H9 (cell line): ENCODE results near the gene DHX35. TPM values are rescaled to one million over a fixed set of nuclear protein-coding genes. Genes with fewer than 3 reads are reported as not detected.

Experiments used
- DNase-seq: peaks from one replicate; pipeline ENCODE4 v3.0.0-alpha.2; 2017
- H2AFZ ChIP-seq: one replicate; pipeline ENCODE4 v1.6.1; 2013; ENCODE audit warnings: mild to moderate bottlenecking, low read length, control low read depth, moderate library complexity
- H2AK5ac ChIP-seq: 2 replicates; pipeline ENCODE4 v1.6.1; 2013; ENCODE audit warnings: low read length, control low read depth, mixed read lengths; ENCODE audit not compliant: insufficient read length
- H2BK120ac ChIP-seq: one replicate; pipeline ENCODE4 v1.6.1; 2013; ENCODE audit warnings: low read depth, mild to moderate bottlenecking, low read length, control low read depth, inconsistent platforms; ENCODE audit not compliant: poor library complexity, severe bottlenecking
- H2BK12ac ChIP-seq: 2 replicates; pipeline ENCODE4 v1.6.1; 2013; ENCODE audit warnings: low read length, control low read depth, mixed read lengths, low read depth; ENCODE audit not compliant: insufficient read length
- H2BK15ac ChIP-seq: 2 replicates; pipeline ENCODE4 v1.6.1; 2013; ENCODE audit warnings: low read depth, low read length, control low read depth
- H2BK20ac ChIP-seq: one replicate; pipeline ENCODE4 v1.6.1; 2013; ENCODE audit warnings: low read depth, mild to moderate bottlenecking, low read length, control low read depth, inconsistent platforms; ENCODE audit not compliant: poor library complexity, severe bottlenecking
- H2BK5ac ChIP-seq: 2 replicates; pipeline ENCODE4 v1.6.1; 2013; ENCODE audit warnings: low read length, control low read depth, mixed read lengths; ENCODE audit not compliant: insufficient read length
- H3K14ac ChIP-seq: 2 replicates; pipeline ENCODE4 v1.6.1; 2013; ENCODE audit warnings: low read length, control low read depth; ENCODE audit not compliant: insufficient read depth
- H3K18ac ChIP-seq: 2 replicates; pipeline ENCODE4 v1.6.1; 2013; ENCODE audit warnings: low read depth, mild to moderate bottlenecking, mixed read lengths, low read length, control low read depth; ENCODE audit not compliant: insufficient read length
- H3K23ac ChIP-seq: 2 replicates; pipeline ENCODE4 v1.6.1; 2013; ENCODE audit warnings: low read length, control low read depth, mixed read lengths, low read depth; ENCODE audit not compliant: insufficient read length
- H3K23me2 ChIP-seq: 2 replicates; pipeline ENCODE4 v1.6.1; 2013; ENCODE audit warnings: low read depth, mild to moderate bottlenecking, mixed read lengths, low read length, control low read depth; ENCODE audit not compliant: insufficient read length, poor library complexity, severe bottlenecking
- H3K27ac ChIP-seq: 2 replicates; pipeline ENCODE4 v1.5.1; 2013; ENCODE audit warnings: low read length, control low read depth, mixed read lengths, low read depth; ENCODE audit not compliant: insufficient read length
- H3K27me3 ChIP-seq: 2 replicates; pipeline ENCODE4 v1.6.1; 2013; ENCODE audit warnings: low read length, control low read depth, inconsistent platforms; ENCODE audit not compliant: insufficient read depth
- H3K4ac ChIP-seq: 2 replicates; pipeline ENCODE4 v1.6.1; 2013; ENCODE audit warnings: low read depth, mild to moderate bottlenecking, control low read depth, inconsistent platforms, low read length, moderate library complexity
- H3K4me1 ChIP-seq: 2 replicates; pipeline ENCODE4 v1.6.1; 2013; ENCODE audit warnings: low read length, control low read depth, inconsistent platforms; ENCODE audit not compliant: insufficient read depth
- H3K4me2 ChIP-seq: 2 replicates; pipeline ENCODE4 v1.6.1; 2013; ENCODE audit warnings: low read length, control low read depth, mixed read lengths; ENCODE audit not compliant: insufficient read length, insufficient read depth
- H3K56ac ChIP-seq: 2 replicates; pipeline ENCODE4 v1.6.1; 2013; ENCODE audit warnings: low read depth, mild to moderate bottlenecking, mixed read lengths, low read length, control low read depth; ENCODE audit not compliant: insufficient read length
- H3K79me1 ChIP-seq: 2 replicates; pipeline ENCODE4 v1.6.1; 2013; ENCODE audit warnings: low read depth, mild to moderate bottlenecking, moderate library complexity, low read length, control low read depth, inconsistent platforms; ENCODE audit not compliant: insufficient read depth, poor library complexity, severe bottlenecking
- H3K79me2 ChIP-seq: 2 replicates; pipeline ENCODE4 v1.6.1; 2013; ENCODE audit warnings: low read length, control low read depth, inconsistent platforms; ENCODE audit not compliant: insufficient read depth
- H3K9ac ChIP-seq: 2 replicates; pipeline ENCODE4 v1.6.1; 2013; ENCODE audit warnings: low read length, control low read depth, mixed read lengths; ENCODE audit not compliant: insufficient read length; ENCODE audit errors: extremely low read depth
- H3K9me3 ChIP-seq: one replicate; pipeline ENCODE4 v1.6.1; 2013; ENCODE audit warnings: low read depth, low read length, inconsistent platforms; ENCODE audit not compliant: control insufficient read depth
- H3T11ph ChIP-seq: one replicate; pipeline ENCODE4 v1.6.1; 2013; ENCODE audit warnings: mild to moderate bottlenecking, low read length, control low read depth, inconsistent platforms
- H4K20me1 ChIP-seq: one replicate; pipeline ENCODE4 v1.6.1; 2013; ENCODE audit not compliant: control insufficient read depth, insufficient read length, insufficient read depth
- H4K5ac ChIP-seq: 2 replicates; pipeline ENCODE4 v1.6.1; 2013; ENCODE audit warnings: low read depth, mild to moderate bottlenecking, mixed read lengths, low read length, control low read depth; ENCODE audit not compliant: insufficient read length
- H4K8ac ChIP-seq: replicated peaks from 2 replicates; pipeline ENCODE4 v1.6.1; 2013; ENCODE audit warnings: low read length, control low read depth, mixed read lengths, low read depth; ENCODE audit not compliant: insufficient read length
- H4K91ac ChIP-seq: 2 replicates; pipeline ENCODE4 v1.6.1; 2013; ENCODE audit warnings: low read depth, mild to moderate bottlenecking, moderate library complexity, mixed read lengths, low read length, control low read depth; ENCODE audit not compliant: insufficient read length
- H3K27ac Mint-ChIP-seq, 3 experiments: 2 replicates in 2 of 3; 3 replicates in 1 of 3; pipeline ENCODE4 v1.8.0; 2020 to 2021; ENCODE audit warnings: mixed read lengths in 3 of 3, mild to moderate bottlenecking in 1 of 3, moderate library complexity in 1 of 3
- H3K27me3 Mint-ChIP-seq: 2 replicates; pipeline ENCODE4 v1.8.0; 2021; ENCODE audit warnings: low read depth, mild to moderate bottlenecking, moderate library complexity, mixed read lengths
- H3K36me3 Mint-ChIP-seq, 3 experiments: 2 replicates in 2 of 3; 3 replicates in 1 of 3; pipeline ENCODE4 v1.8.0; 2020 to 2021; ENCODE audit warnings: low read depth in 3 of 3, mixed read lengths in 3 of 3; ENCODE audit not compliant: insufficient read depth in 1 of 3
- H3K4me1 Mint-ChIP-seq, 2 experiments: 2 replicates each; pipeline ENCODE4 v1.8.0; 2020; ENCODE audit warnings: mixed read lengths in 2 of 2
- H3K4me3 Mint-ChIP-seq, 2 experiments: 2 replicates in 1 of 2; 3 replicates in 1 of 2; pipeline ENCODE4 v1.8.0; 2020 to 2021; ENCODE audit warnings: mild to moderate bottlenecking in 2 of 2, mixed read lengths in 2 of 2, moderate library complexity in 1 of 2
- H3K9me3 Mint-ChIP-seq, 2 experiments: 2 replicates in 1 of 2; 3 replicates in 1 of 2; pipeline ENCODE4 v1.8.0; 2020; ENCODE audit warnings: mild to moderate bottlenecking in 2 of 2, mixed read lengths in 2 of 2, moderate library complexity in 1 of 2
- WGBS: extraction: QIAGEN DNeasy Blood & Tissue Kit; methylation state at CpG from one replicate; pipeline ENCODE4 v1.1.7; 2013; ENCODE audit warnings: missing lambda C conversion rate, low lambda C conversion rate, mixed read lengths; ENCODE audit not compliant: insufficient read length; ENCODE audit errors: extremely low coverage; 5-methylcytosine and 5-hydroxymethylcytosine counted together
- total RNA-seq: library from RNA; stranded (reverse); gene quantifications from 2 replicates; pipeline ENCODE4 v1.2.1, GENCODE V29; 2021
- TF ChIP-seq, protein P1 (sequence below): fragments of 200-600 bp; sonication (generic); conservative IDR thresholded peaks from 3 replicates; pipeline ENCODE4 v1.8.0; 2021; ENCODE audit warnings: antibody characterized with exemption, mild to moderate bottlenecking

Gene DHX35
- total RNA-seq, 1 experiment from 2014 or later, result 14.4 TPM

DNA sequence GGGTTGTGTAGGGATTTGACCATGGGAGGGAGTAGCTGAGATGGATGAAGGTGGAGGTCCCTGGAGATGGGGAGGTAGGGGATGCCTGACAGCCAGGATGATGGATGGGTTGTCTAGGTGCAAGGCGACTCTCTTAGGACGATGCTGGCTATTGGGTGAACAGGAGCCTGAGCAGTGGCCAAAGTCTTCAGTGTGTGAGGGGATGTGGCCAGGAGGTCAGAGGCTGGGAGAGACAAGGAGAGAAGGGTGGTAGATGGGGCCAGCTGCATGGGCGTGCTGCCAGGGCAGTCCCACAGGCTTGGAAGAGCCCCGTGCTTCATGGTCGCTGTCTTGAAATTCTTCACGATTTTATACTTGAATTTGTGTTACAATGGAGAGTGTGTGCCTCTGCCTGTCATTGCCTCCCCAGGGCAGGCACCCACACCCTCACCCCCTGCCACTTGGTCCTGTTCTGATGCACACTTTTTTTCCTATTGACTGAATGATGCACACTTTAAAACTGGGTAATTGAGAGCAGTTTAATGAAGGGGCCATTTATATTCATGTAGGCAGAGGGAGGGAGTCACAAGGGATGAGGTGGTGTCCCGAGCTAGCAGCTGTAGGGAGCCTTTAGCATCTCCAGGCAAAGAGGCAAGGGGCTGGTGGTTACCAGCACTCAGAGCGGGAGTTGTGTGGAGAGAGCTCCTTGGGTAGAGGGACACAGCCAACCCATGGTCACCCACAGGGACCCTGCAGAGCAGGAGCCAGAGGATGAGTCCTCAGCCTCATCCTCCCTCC is 120.7 kb downstream of the DHX35 start:
- Histone ChIP-seq H3K9ac (no peak overlapping the region), H4K8ac (no peak overlapping the region), H3K79me2 (no peaks in the 10 kb centered on the region), H3K27ac (no peak overlapping the region), H4K20me1 (no peaks in the 10 kb centered on the region), H3K18ac (no peak overlapping the region), H3K4me2 (no peak overlapping the region), H4K5ac (no peak overlapping the region), H2BK12ac (no peak overlapping the region), H3K4ac (no peak overlapping the region), H3K9me3 (no peaks in the 10 kb centered on the region), H2BK20ac (no peak overlapping the region), H2BK5ac (no peak overlapping the region), H3T11ph (no peak overlapping the region), H3K14ac (no peak overlapping the region), H3K56ac (no peak overlapping the region), H4K91ac (no peak overlapping the region), H2AFZ (no peak overlapping the region), H3K79me1 (no peaks in the 10 kb centered on the region), H3K4me1 (no peaks in the 10 kb centered on the region), H3K27me3 (no peaks in the 10 kb centered on the region), H2BK120ac (no peak overlapping the region), H3K23ac (no peak overlapping the region), H2BK15ac (no peak overlapping the region), H3K23me2 (no peaks in the 10 kb centered on the region), H2AK5ac (no peak overlapping the region)
- H3K4me3 Mint-ChIP-seq, result no peak overlapping the region
- peaks cover 12% of the 10 kb centered on the region for H3K27me3 Mint-ChIP-seq
- no CpG with 5 or more reads among the region's 8 CpGs for whole genome bisulfite sequencing
- H3K4me1 Mint-ChIP-seq, result 0 out of 4 replicates have a peak, but pooled peaks cover 0 to 5% of the 10 kb centered on the region in 2 experiments
- no peak overlapping the region for H3K27ac Mint-ChIP-seq
- peaks cover 0 to 5% of the 10 kb centered on the region in 2 experiments; a peak in 2 of 5 replicates for H3K9me3 Mint-ChIP-seq
- no peak for DNase-seq
- H3K36me3 Mint-ChIP-seq, result no peaks in the 10 kb centered on the region
- TF ChIP-seq, protein P1, sequence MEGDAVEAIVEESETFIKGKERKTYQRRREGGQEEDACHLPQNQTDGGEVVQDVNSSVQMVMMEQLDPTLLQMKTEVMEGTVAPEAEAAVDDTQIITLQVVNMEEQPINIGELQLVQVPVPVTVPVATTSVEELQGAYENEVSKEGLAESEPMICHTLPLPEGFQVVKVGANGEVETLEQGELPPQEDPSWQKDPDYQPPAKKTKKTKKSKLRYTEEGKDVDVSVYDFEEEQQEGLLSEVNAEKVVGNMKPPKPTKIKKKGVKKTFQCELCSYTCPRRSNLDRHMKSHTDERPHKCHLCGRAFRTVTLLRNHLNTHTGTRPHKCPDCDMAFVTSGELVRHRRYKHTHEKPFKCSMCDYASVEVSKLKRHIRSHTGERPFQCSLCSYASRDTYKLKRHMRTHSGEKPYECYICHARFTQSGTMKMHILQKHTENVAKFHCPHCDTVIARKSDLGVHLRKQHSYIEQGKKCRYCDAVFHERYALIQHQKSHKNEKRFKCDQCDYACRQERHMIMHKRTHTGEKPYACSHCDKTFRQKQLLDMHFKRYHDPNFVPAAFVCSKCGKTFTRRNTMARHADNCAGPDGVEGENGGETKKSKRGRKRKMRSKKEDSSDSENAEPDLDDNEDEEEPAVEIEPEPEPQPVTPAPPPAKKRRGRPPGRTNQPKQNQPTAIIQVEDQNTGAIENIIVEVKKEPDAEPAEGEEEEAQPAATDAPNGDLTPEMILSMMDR, result no peak
